ENCODE measurements around the gene CAPSL. TPM values are rescaled to one million over a fixed set of nuclear protein-coding genes. Genes with fewer than 3 reads are reported as not detected.

Gene CAPSL
- total RNA-seq, 1 experiment from 2014 or later = not detected

- intact Hi-C loops (cut with micrococcal nuclease; ENCODE audit: unreplicated experiment) = no loop called here
- no TSS peak for BruUV-seq (replicated peaks)
- Histone ChIP-seq H3K27ac (ENCODE audit: low read depth, low read length, poor library complexity, severe bottlenecking) (no peak overlapping the region), H3K27me3 (replicated peaks; ENCODE audit: insufficient read depth, low read depth, low read length, poor library complexity) (no peaks in the 10 kb centered on the region), H3K9me3 (ENCODE audit: low read depth, low read length, poor library complexity, severe bottlenecking) (no peaks in the 10 kb centered on the region), H3K36me3 (ENCODE audit: insufficient read depth, low read length, poor library complexity, severe bottlenecking) (no peaks in the 10 kb centered on the region), H3K4me1 (ENCODE audit: insufficient read depth, low read length, poor library complexity, severe bottlenecking) (no peaks in the 10 kb centered on the region), H3K4me3 (ENCODE audit: low read depth, low read length, poor library complexity, severe bottlenecking) (no peak overlapping the region)
- no peak for DNase-seq (ENCODE audit: low spot score)
- TF ChIP-seq CTCF (conservative IDR thresholded peaks at IDR 0.05; ENCODE audit: low read depth, low read length) = no peak
- no peak for TF ChIP-seq EZH2 (IDR thresholded peaks at IDR 0.05; ENCODE audit: borderline replicate concordance, low read depth, low read length, poor library complexity, severe bottlenecking)
- CTCF ChIA-PET = no interaction called here
- POLR2A ChIA-PET (ENCODE audit: low non-redundant PET) = no interaction called here
Observed at GRCh38 chr5:35974570-35974969, 36.1 kb upstream of the CAPSL start.

DNA sequence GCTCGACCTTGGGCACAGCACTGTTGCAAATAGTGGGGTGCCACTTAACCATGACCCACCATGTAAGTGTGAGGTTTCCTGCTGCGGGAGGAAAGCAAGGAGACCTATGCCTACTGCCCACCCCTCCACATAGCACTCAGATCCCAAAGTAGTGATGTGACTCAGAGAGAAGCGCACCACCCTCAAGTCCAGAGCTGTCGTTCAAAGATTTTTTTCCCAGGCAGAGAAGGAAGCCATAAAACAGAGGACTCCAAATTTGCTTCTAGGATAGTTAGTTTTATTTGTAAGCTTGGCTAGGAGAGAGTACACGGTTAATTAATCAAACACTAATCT is 33.4 kb upstream of the CAPSL start:
- Histone ChIP-seq H3K27me3 (replicated peaks; ENCODE audit: insufficient read depth, low read depth, low read length, poor library complexity) (no peaks in the 10 kb centered on the region), H3K9me3 (ENCODE audit: low read depth, low read length, poor library complexity, severe bottlenecking) (no peaks in the 10 kb centered on the region), H3K27ac (ENCODE audit: low read depth, low read length, poor library complexity, severe bottlenecking) (no peak overlapping the region), H3K4me1 (ENCODE audit: insufficient read depth, low read length, poor library complexity, severe bottlenecking) (no peaks in the 10 kb centered on the region), H3K4me3 (ENCODE audit: low read depth, low read length, poor library complexity, severe bottlenecking) (no peak overlapping the region), H3K36me3 (ENCODE audit: insufficient read depth, low read length, poor library complexity, severe bottlenecking) (no peaks in the 10 kb centered on the region)
- ChIA-PET CTCF (no interaction called here), POLR2A (ENCODE audit: low non-redundant PET) (no interaction called here)
- BruUV-seq (replicated peaks) = no TSS peak
- DNase-seq (ENCODE audit: low spot score) = no peak
- intact Hi-C loops (cut with micrococcal nuclease; ENCODE audit: unreplicated experiment) = no loop called here
- TF ChIP-seq CTCF (conservative IDR thresholded peaks at IDR 0.05; ENCODE audit: low read depth, low read length) (no peak), EZH2 (IDR thresholded peaks at IDR 0.05; ENCODE audit: borderline replicate concordance, low read depth, low read length, poor library complexity, severe bottlenecking) (no peak)

- no peak for DNase-seq (ENCODE audit: low spot score)
- Histone ChIP-seq H3K4me1 (ENCODE audit: insufficient read depth, low read length, poor library complexity, severe bottlenecking) (no peaks in the 10 kb centered on the region), H3K36me3 (ENCODE audit: insufficient read depth, low read length, poor library complexity, severe bottlenecking) (no peaks in the 10 kb centered on the region), H3K9me3 (ENCODE audit: low read depth, low read length, poor library complexity, severe bottlenecking) (no peaks in the 10 kb centered on the region), H3K27ac (ENCODE audit: low read depth, low read length, poor library complexity, severe bottlenecking) (no peak overlapping the region), H3K27me3 (replicated peaks; ENCODE audit: insufficient read depth, low read depth, low read length, poor library complexity) (no peaks in the 10 kb centered on the region), H3K4me3 (ENCODE audit: low read depth, low read length, poor library complexity, severe bottlenecking) (no peak overlapping the region)
- intact Hi-C loops (cut with micrococcal nuclease; ENCODE audit: unreplicated experiment) = no loop called here
- no peak for TF ChIP-seq CTCF (conservative IDR thresholded peaks at IDR 0.05; ENCODE audit: low read depth, low read length)
- no peak for TF ChIP-seq EZH2 (IDR thresholded peaks at IDR 0.05; ENCODE audit: borderline replicate concordance, low read depth, low read length, poor library complexity, severe bottlenecking)
- CTCF ChIA-PET = no interaction called here
- no TSS peak for BruUV-seq (replicated peaks)
- POLR2A ChIA-PET (ENCODE audit: low non-redundant PET) = no interaction called here
Observed at GRCh38 chr5:35971186-35971877, 32.9 kb upstream of the CAPSL start.

All from A673 (cell line).